HG03175 (cell line): Measurements from ENCODE around the gene CPD.
"Not testable (repeated sequence)": the region's sequence is repeated elsewhere in the genome, so short reads cannot be mapped to it uniquely, and the experiment has no call there.

Experiments used
- ATAC-seq: cut with Tn5 transposase; IDR thresholded peaks from one replicate; pipeline ENCODE4 v1.9.1; 2021; ENCODE audit warnings: mild to moderate bottlenecking, moderate library complexity; ENCODE audit not compliant: unreplicated experiment

Gene CPD

GRCh38 chr17:30381340-30381659 is 2.6 kb downstream of the CPD start:
- ATAC-seq: no peak

GRCh38 chr17:30382345-30382744 is 3.6 kb downstream of the CPD start:
- no peak for ATAC-seq

- ATAC-seq: no peak
These were observed 9.8 kb downstream of the CPD start for GRCh38 chr17:30388321-30389179.

GRCh38 chr17:30389756-30390300 is 11.1 kb downstream of the CPD start:
- no peak for ATAC-seq

DNA sequence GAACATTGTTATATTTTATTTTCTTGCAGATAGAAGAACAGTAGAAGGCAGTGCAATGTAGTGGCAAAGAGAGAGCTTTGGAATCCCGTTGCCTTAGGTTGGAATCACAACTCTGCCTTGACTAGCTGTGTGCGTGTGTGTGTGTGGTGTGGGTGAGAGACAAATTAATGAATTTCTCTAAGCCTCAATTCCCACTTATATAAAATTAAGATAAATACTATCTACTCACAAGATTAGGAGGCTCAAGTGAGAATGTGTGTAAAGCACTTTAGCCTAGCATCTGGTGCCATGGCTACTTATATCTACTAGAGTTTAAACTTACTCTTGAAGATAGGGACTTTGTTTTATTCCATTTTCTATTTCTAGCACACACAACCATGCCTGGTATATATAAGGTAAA is 12.8 kb downstream of the CPD start:
- ATAC-seq: no peak

GRCh38 chr17:30393491-30393890 is 14.8 kb downstream of the CPD start:
- ATAC-seq: no peak

GRCh38 chr17:30393911-30394867 is 15.5 kb downstream of the CPD start:
- ATAC-seq: no peak

- no peak for ATAC-seq
These were observed 16.8 kb downstream of the CPD start for GRCh38 chr17:30395398-30396022.

DNA sequence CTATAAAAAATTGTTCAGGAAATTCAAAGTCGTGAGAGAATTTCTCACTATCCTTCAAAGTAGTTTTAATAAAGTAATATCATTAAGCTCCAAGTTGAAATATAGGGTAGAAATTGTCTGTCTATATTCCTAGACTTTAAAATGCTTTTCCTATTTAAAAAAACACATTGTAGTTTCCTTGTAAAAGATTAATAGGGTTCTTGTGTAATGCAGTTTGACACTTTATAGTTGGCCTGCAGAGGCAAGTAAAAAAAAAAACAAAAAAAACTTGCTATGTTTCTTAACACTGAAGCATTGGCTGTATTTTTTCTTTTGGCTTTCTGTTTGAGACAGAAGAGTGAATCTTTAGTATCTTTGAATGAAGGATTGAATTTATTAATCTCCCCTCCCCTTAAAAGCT is 17.4 kb downstream of the CPD start:
- ATAC-seq: no peak

- ATAC-seq: no peak
These were observed 17.9 kb downstream of the CPD start for GRCh38 chr17:30396612-30397011.

GRCh38 chr17:30398328-30399041 is 19.8 kb downstream of the CPD start:
- no peak for ATAC-seq

GRCh38 chr17:30401097-30401496 is 22.4 kb downstream of the CPD start:
- ATAC-seq: no peak

GRCh38 chr17:30405161-30405560 is 26.4 kb downstream of the CPD start:
- no peak for ATAC-seq

GRCh38 chr17:30410627-30411026 is 31.9 kb downstream of the CPD start:
- not testable (repeated sequence) for ATAC-seq

DNA sequence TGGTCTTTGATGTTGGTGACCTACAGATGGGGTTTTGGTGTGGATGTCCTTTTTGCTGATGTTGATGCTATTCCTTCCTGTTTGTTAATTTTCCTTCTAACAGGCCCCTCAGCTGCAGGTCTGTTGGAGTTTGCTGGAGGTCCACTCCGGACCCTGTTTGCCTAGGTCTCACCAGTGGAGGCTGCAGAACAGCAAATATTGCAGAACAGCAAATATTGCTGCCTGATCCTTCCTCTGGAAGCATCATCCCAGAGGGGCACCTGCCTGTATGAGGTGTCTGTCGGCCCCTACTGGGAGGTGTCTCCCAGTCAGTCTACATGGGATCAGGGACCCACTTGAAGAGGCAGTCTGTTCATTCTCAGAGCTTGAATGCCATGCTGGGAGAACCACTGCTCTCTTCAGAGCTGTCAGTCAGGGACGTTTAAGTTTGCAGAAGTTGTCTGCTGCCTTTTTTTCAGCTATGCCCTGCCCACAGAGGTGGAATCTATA is 33.3 kb downstream of the CPD start:
- not testable (repeated sequence) for ATAC-seq

DNA sequence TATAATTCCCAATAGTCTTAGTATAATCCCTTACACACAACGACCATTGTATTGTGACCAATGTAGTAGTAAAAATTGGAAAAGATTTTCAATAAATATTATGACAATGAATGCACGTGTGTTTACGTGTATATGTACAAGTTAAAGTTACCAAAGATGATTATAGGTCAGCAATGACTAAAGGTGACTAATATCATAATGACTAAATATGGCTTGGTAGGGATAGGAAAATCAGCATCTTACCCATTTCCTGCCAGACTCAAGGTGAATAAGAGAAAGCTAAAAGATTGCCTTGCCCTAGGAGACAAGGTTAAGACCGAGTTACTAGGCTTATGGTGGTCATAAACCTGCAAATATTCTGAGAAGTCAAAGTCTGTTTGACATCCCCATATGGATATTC is 34.4 kb downstream of the CPD start:
- ATAC-seq: no peak

DNA sequence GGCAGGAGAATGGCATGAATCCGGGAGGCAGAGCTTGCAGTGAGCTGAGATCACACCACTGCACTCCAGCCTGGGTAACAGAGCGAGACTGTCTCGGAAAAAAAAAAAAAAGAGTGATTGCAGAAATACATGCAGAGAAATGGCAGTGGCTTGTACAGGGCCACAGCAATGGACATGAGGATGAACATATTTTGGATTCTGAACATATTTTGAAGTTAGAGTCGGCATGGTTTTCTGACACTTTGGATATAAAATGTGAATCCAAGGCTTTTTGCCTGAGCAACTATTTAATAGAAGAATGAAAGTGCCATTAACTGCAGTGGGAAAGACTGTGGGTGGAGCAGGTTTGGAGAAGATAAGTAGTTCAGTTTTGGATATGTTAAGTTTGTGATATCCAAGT is 35.8 kb downstream of the CPD start:
- no peak for ATAC-seq

DNA sequence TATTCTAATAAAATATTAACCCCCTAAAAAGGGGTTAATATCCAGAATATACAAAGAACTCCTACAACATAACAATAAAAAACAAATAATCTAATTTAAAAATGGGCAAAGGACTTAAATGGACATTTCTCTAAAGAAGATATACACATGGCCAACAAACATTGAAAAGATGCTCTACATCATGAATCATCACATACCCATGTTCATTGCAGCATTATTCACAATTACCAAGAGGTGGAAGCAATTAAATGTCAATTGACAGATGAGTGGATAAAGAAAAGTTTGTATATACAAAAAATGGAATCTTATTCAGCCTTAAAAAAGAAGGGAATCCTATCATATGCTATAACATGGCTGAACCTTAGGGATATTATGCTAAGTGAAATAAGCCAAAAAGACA is 36.8 kb downstream of the CPD start:
- no peak for ATAC-seq

DNA sequence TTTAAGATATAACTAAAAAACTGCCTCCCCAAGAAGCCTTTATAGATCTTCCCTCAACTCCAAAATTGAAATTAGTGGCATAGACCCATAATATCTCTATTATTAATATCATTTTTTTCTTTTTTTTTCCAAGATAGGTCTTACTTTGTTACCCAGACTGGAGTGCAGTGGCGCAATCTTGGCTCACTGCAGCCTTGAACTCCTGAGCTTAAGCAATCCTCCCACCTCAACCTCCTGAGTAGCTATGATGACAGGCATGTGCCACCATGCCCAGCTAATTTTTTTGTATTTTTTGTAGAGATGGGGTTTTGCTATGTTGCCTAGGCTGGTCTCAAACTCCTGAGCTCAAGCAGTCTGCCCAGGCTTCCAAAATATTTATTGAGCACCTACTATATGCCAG is 39.3 kb downstream of the CPD start:
- ATAC-seq: not testable (repeated sequence)

- ATAC-seq: no peak
These were observed 42.9 kb downstream of the CPD start for GRCh38 chr17:30421592-30421991.
